IPS-18a (cell line): ENCODE measurements around the gene UNC45B.
"Not testable (repeated sequence)": the region's sequence is repeated elsewhere in the genome, so short reads cannot be mapped to it uniquely, and the experiment has no call there.

Experiments
- H3K27ac ChIP-seq: one replicate; pipeline ENCODE4 v1.5.1; 2013; ENCODE audit warnings: low read length
- H3K27me3 ChIP-seq: one replicate; pipeline ENCODE4 v1.6.1; 2013; ENCODE audit warnings: mild to moderate bottlenecking, low read length; ENCODE audit not compliant: control insufficient read depth, insufficient read depth
- H3K36me3 ChIP-seq: one replicate; pipeline ENCODE4 v1.6.1; 2013; ENCODE audit warnings: low read depth, low read length; ENCODE audit not compliant: control insufficient read depth
- H3K4me1 ChIP-seq: one replicate; pipeline ENCODE4 v1.6.1; 2013; ENCODE audit warnings: low read depth, low read length; ENCODE audit not compliant: control insufficient read depth
- H3K4me3 ChIP-seq: one replicate; pipeline ENCODE4 v1.5.1; 2013; ENCODE audit warnings: low read length
- H3K9ac ChIP-seq: one replicate; pipeline ENCODE4 v1.6.1; 2013; ENCODE audit warnings: mild to moderate bottlenecking, low read length, moderate library complexity
- H3K9me3 ChIP-seq: one replicate; pipeline ENCODE4 v1.6.1; 2013; ENCODE audit warnings: low read depth, low read length; ENCODE audit not compliant: control insufficient read depth

UNC45B gene

DNA sequence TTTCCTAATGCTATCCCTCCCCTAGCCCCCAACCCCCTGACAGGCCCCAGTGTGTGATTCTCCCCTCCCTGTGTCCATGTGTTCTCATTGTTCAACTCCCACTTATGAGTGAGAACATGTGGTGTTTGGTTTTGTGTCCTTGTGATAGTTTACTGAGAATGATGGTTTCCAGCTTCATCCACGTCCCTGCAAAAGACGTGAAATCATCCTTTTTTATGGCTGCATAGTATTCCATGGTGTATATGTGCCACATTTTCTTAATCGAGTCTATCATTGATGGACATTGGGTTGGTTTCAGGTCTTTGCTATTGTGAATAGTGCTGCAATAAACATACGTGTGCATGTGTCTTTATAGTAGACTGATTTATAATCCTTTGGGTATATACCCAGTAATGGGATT, 86.7 kb downstream of the UNC45B start:
- not testable (repeated sequence) for H3K27ac ChIP-seq, H3K36me3 ChIP-seq, H3K4me1 ChIP-seq, H3K27me3 ChIP-seq, H3K9me3 ChIP-seq, H3K9ac ChIP-seq, H3K4me3 ChIP-seq

DNA sequence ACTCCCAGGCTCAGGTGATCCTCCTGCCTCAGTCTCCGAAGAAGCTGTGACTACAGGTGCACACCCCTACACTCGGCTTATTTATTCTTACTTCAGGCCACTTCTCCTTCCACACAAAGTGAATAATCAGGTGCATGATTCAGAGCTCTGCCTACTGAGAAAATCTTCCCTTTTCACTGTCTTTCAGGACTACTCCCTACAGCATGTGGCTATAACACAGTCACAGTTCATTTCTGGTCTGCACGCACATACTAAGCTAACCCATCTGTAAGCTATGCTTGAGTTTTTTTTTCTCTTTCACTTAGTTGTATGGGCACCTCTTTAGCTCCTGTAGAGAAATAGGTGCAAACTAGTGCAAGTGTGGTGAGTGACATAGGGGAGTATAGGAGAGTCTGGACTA, 87.7 kb downstream of the UNC45B start:
- Histone ChIP-seq H3K4me1 (no peaks in the 10 kb centered on the region), H3K36me3 (no peaks in the 10 kb centered on the region), H3K27me3 (no peaks in the 10 kb centered on the region), H3K27ac (no peak overlapping the region), H3K9ac (no peak overlapping the region), H3K9me3 (no peaks in the 10 kb centered on the region), H3K4me3 (no peak overlapping the region)

DNA sequence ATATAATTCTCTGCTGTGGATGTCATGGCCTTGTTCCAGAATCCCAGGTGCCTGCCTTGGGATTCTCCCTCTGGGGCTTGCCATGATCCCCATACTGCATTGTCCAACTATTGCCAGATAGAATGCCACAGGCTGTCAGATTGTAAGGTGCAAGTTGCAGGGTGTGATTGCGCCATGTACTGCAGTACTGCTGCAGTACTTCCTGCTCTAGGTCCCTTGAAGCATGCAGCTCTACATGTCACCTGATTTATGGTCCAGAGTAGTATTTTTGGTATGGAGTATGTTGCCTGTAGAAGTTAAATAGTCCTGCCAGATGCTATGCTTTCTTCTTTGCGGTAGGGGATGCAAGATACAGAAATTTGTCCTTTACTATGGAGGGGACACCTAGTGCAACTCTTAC, 88.3 kb downstream of the UNC45B start:
- Histone ChIP-seq H3K4me3 (no peak overlapping the region), H3K9ac (no peak overlapping the region), H3K9me3 (no peaks in the 10 kb centered on the region), H3K27ac (no peak overlapping the region), H3K4me1 (no peaks in the 10 kb centered on the region), H3K36me3 (no peaks in the 10 kb centered on the region), H3K27me3 (no peaks in the 10 kb centered on the region)

DNA sequence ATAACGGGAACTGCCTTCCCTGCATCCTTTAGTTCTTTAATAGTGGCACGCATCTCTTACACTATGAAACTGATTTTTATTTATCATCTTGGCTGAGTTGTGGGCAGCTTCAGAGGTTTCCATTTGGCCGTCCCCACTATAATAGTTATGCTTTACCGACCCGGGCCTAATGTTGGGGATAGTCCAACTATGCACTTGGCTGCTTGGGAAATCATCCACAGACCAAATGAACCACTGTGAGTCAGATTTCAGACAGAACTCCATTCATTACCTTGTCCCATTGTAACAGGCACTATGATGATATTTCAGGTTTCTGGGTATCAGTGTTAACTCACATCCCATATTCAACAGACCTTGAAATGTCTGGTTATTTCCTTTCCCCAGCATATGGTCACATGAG, 89.2 kb downstream of the UNC45B start:
- Histone ChIP-seq H3K4me1 (no peaks in the 10 kb centered on the region), H3K27me3 (no peaks in the 10 kb centered on the region), H3K36me3 (no peaks in the 10 kb centered on the region), H3K27ac (no peak overlapping the region), H3K4me3 (no peak overlapping the region), H3K9ac (no peak overlapping the region), H3K9me3 (no peaks in the 10 kb centered on the region)

DNA sequence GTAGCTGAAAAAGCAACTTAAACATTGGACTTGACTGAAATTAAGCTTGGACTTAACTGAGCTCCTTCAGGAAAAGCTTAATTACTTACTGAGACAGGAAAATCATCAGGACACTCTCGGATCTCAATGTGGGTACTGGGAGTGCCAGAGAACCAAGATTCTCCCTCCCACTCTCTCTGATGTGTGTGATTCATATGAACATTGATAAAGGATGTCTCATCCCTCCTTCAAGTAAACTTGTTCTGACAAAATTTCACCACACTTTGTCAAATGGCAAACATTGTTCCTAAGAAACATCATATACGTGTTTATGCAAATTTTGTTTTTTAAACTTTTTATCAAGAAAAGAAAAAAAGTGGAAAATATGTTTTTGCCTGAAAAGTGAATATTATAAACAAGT, 91.2 kb downstream of the UNC45B start:
- Histone ChIP-seq H3K36me3 (no peaks in the 10 kb centered on the region), H3K9me3 (no peaks in the 10 kb centered on the region), H3K4me1 (peaks cover 6% of the 10 kb centered on the region), H3K4me3 (no peak overlapping the region), H3K9ac (no peak overlapping the region), H3K27ac (no peak overlapping the region), H3K27me3 (peaks cover 7% of the 10 kb centered on the region)
